HAP-1 (cell line): ENCODE measurements around the gene CLEC2A.
"Not testable (repeated sequence)": the region's sequence is repeated elsewhere in the genome, so short reads cannot be mapped to it uniquely, and the experiment has no call there.

Experiments
- DNase-seq, 2 experiments: peaks; one replicate each; pipeline ENCODE4 v3.0.0-alpha.2; 2016 to 2020; ENCODE audit warnings: low spot score in 2 of 2
- H3K27me3 ChIP-seq: fragments of 250-450 bp; sonication (Bioruptor Pico); 2 replicates; pipeline ENCODE4 v1.5.1; 2020; ENCODE audit warnings: low read depth, mild to moderate bottlenecking, moderate library complexity
- H3K36me3 ChIP-seq: fragments of 250-450 bp; sonication (Bioruptor Pico); replicated peaks from 2 replicates; pipeline ENCODE4 v1.5.1; 2020; ENCODE audit warnings: mild to moderate bottlenecking
- H3K4me1 ChIP-seq: fragments of 250-450 bp; sonication (Bioruptor Pico); 2 replicates; pipeline ENCODE4 v1.5.1; 2020; ENCODE audit warnings: mild to moderate bottlenecking
- H3K4me3 ChIP-seq: fragments of 250-450 bp; sonication (Bioruptor Pico); 2 replicates; pipeline ENCODE4 v1.5.1; 2020; ENCODE audit warnings: mild to moderate bottlenecking, moderate library complexity
- H3K9me3 ChIP-seq: fragments of 250-450 bp; sonication (Bioruptor Pico); 2 replicates; pipeline ENCODE4 v1.5.1; 2020; ENCODE audit warnings: mild to moderate bottlenecking, moderate library complexity
- in situ Hi-C: fragments of 300-500 bp; cut with MboI; formaldehyde crosslinking; loops from 3 replicates; pipeline ENCODE4 v1.14.3; 2020; ENCODE audit warnings: low sequenced_read_pairs, inconsistent platforms, mixed read lengths

The CLEC2A gene, protein sequence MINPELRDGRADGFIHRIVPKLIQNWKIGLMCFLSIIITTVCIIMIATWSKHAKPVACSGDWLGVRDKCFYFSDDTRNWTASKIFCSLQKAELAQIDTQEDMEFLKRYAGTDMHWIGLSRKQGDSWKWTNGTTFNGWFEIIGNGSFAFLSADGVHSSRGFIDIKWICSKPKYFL

GRCh38 chr12:9932270-9932669, at the start of gene CLEC2A:
Gene CLEC2A (minus strand): TSS chr12:9932370. CDS start chr12:9932329, 41 bp downstream.
- DNase-seq: no peak
- H3K4me1 ChIP-seq: no peaks in the 10 kb centered on the region
- no peaks in the 10 kb centered on the region for H3K27me3 ChIP-seq
- in situ Hi-C loops: no loop called here
- H3K4me3 ChIP-seq: no peak within 1 kb of the TSS
- H3K9me3 ChIP-seq: no peaks in the 10 kb centered on the region
- H3K36me3 ChIP-seq: no peaks in the 10 kb centered on the region

GRCh38 chr12:9980126-9980525, 48.0 kb upstream of the CLEC2A start:
- no peak for DNase-seq
- Histone ChIP-seq H3K9me3 (no peaks in the 10 kb centered on the region), H3K4me3 (no peak overlapping the region), H3K27me3 (no peaks in the 10 kb centered on the region), H3K36me3 (no peaks in the 10 kb centered on the region), H3K4me1 (no peaks in the 10 kb centered on the region)
- in situ Hi-C loops: no loop called here

GRCh38 chr12:9977916-9978315, 45.7 kb upstream of the CLEC2A start:
- in situ Hi-C loops: no loop called here
- Histone ChIP-seq H3K9me3 (no peaks in the 10 kb centered on the region), H3K36me3 (no peaks in the 10 kb centered on the region), H3K27me3 (no peaks in the 10 kb centered on the region), H3K4me1 (peaks cover 3% of the 10 kb centered on the region), H3K4me3 (no peak overlapping the region)
- no peak for DNase-seq

DNA sequence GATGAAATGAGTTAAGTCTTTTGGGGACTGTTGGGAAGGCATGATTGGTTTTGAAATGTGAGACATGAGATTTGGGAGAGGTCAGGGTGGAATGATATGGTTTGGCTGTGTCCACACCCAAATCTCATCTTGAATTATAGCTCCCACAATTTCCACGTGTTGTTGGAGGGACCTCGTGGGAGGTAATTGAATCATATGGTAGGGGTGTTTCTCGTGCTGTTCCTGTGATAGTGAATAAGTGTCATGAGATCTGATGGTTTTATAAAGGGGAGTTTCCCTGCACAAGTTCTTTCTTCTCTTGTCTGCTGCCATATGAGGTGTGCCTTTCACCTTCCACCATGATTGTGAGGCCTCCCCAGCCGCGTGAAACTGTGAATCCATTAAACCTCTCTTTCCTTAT, 44.5 kb upstream of the CLEC2A start:
- H3K9me3 ChIP-seq, H3K4me3 ChIP-seq, H3K4me1 ChIP-seq, H3K36me3 ChIP-seq, in situ Hi-C loops, DNase-seq, H3K27me3 ChIP-seq: not testable (repeated sequence)

DNA sequence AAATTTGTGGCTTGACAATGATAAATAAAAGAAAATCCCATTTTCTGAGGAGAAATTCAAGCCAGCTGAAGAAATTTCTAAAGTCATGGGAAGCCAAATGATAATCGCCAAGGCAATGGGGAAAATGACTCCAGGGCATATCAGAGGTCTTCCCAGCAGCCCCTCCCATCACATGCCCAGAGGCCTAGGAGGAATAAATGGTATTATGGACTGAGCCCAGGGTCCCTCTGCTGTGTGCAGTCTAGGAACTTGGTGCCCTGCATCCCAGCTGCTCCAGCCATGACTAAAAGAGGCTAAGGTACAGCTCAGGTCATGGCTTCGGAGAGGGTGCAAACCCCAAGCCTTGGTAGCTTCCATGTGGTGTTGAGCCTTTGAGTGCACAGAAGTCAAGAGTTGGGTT, 43.4 kb upstream of the CLEC2A start:
- no peak for DNase-seq
- Histone ChIP-seq H3K4me3 (no peak overlapping the region), H3K27me3 (no peaks in the 10 kb centered on the region), H3K4me1 (peaks cover 3% of the 10 kb centered on the region), H3K9me3 (no peaks in the 10 kb centered on the region), H3K36me3 (no peaks in the 10 kb centered on the region)
- in situ Hi-C loops: no loop called here

GRCh38 chr12:9974731-9975130, 42.6 kb upstream of the CLEC2A start:
- in situ Hi-C loops, H3K36me3 ChIP-seq, H3K27me3 ChIP-seq, DNase-seq, H3K4me3 ChIP-seq, H3K9me3 ChIP-seq, H3K4me1 ChIP-seq: not testable (repeated sequence)

DNA sequence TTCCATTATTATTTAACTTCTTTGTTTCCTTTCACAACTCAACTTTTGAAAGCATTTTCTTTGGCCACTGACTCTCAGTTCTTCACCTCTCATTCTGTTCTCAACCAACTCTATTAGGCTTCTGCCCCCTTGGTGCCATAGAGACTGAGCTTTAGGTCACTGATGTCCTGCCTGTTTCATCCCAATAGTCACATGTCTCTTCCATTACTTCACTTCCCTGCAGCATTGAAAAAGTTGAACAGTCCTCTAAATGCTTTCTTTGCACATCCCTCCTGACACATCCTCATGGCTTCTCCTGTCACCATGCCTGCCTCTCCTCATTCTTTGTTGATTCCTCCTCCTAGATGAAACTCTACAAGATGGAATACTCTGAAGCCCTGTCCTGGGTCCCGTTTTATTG, 41.8 kb upstream of the CLEC2A start:
- no peaks in the 10 kb centered on the region for H3K36me3 ChIP-seq
- H3K4me3 ChIP-seq: no peak overlapping the region
- no peak for DNase-seq
- H3K9me3 ChIP-seq: no peaks in the 10 kb centered on the region
- H3K4me1 ChIP-seq: peaks cover 3% of the 10 kb centered on the region
- no peaks in the 10 kb centered on the region for H3K27me3 ChIP-seq
- in situ Hi-C loops: no loop called here

GRCh38 chr12:9971181-9971580, 39.0 kb upstream of the CLEC2A start, which contains the start of gene CLEC12A:
Gene CLEC12A (plus strand): TSS chr12:9971409. CDS start chr12:9971597, 188 bp downstream.
- Histone ChIP-seq H3K4me1 (peaks cover 3% of the 10 kb centered on the region), H3K9me3 (no peaks in the 10 kb centered on the region), H3K4me3 (no peak within 1 kb of the TSS), H3K27me3 (no peaks in the 10 kb centered on the region), H3K36me3 (no peaks in the 10 kb centered on the region)
- no peak for DNase-seq
- in situ Hi-C loops: no loop called here

GRCh38 chr12:9969673-9970072, 37.5 kb upstream of the CLEC2A start:
- Histone ChIP-seq H3K4me1 (peaks cover 3% of the 10 kb centered on the region), H3K4me3 (no peak overlapping the region), H3K36me3 (no peaks in the 10 kb centered on the region), H3K27me3 (no peaks in the 10 kb centered on the region), H3K9me3 (no peaks in the 10 kb centered on the region)
- no peak for DNase-seq
- in situ Hi-C loops: no loop called here

GRCh38 chr12:9961901-9962300, 29.7 kb upstream of the CLEC2A start:
- Histone ChIP-seq H3K4me3 (no peak overlapping the region), H3K36me3 (no peaks in the 10 kb centered on the region), H3K9me3 (no peaks in the 10 kb centered on the region), H3K27me3 (no peaks in the 10 kb centered on the region), H3K4me1 (peaks cover 14% of the 10 kb centered on the region; the same call in 1 of the 2 replicates)
- DNase-seq: no peak
- in situ Hi-C loops: no loop called here

- Histone ChIP-seq H3K4me3 (no peak overlapping the region), H3K36me3 (no peaks in the 10 kb centered on the region), H3K9me3 (no peaks in the 10 kb centered on the region), H3K27me3 (no peaks in the 10 kb centered on the region), H3K4me1 (peaks cover 14% of the 10 kb centered on the region; the same call in 1 of the 2 replicates)
- DNase-seq: peak; percentile 7 to 39
- in situ Hi-C loops: no loop called here
These were observed 28.9 kb upstream of the CLEC2A start for GRCh38 chr12:9961106-9961505.

DNA sequence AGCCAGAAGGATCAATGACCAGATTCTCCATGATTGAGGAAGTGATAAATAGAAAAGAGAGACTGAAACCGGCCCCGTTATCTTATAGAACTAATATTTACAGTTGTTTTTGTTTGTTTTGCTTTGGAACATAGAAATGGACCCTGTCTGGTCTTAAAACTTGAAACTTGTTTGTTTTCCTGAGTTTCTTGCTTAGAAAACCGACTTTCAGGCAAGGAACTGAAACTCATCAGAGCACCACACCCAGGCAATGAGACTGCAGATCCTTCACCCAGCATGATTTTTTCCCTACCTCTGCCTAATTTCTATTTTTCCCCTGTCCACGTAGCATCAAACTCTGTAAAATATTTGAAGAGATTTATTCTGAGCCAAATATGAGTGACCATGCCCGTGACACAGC, 28.4 kb upstream of the CLEC2A start:
- Histone ChIP-seq H3K36me3 (no peaks in the 10 kb centered on the region), H3K9me3 (no peaks in the 10 kb centered on the region), H3K4me1 (peaks cover 14% of the 10 kb centered on the region; the same call in 1 of the 2 replicates), H3K4me3 (no peak overlapping the region), H3K27me3 (no peaks in the 10 kb centered on the region)
- in situ Hi-C loops: no loop called here
- no peak for DNase-seq

DNA sequence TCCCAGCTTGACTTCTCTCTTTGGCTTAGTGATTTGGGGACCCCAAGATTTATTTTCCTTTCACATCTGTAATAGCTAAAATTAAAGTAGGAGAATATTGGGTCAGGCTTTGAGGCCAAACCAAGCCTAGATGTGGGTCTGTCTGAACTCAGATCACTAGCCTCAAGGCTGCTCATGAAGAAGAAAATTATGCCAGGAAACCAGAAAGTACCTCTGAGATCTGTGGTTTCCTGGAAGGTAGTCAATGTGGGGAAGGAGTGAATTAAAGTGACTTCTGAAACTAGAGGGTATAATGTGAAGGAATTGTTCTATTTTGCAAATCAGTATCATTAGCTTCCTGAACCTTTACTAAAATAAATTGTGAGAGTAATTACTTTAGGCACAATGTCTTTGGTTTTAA, 25.7 kb upstream of the CLEC2A start:
- no peak for DNase-seq
- Histone ChIP-seq H3K4me1 (peaks cover 14% of the 10 kb centered on the region; the same call in 1 of the 2 replicates), H3K9me3 (no peaks in the 10 kb centered on the region), H3K36me3 (no peaks in the 10 kb centered on the region), H3K27me3 (no peaks in the 10 kb centered on the region), H3K4me3 (no peak overlapping the region)
- in situ Hi-C loops: no loop called here

GRCh38 chr12:9952954-9953729, 21.0 kb upstream of the CLEC2A start:
- H3K36me3 ChIP-seq, H3K9me3 ChIP-seq, DNase-seq, in situ Hi-C loops, H3K4me1 ChIP-seq, H3K4me3 ChIP-seq, H3K27me3 ChIP-seq: not testable (repeated sequence)
